ENCODE data around the gene TMA7.
"Not testable (repeated sequence)": the region's sequence is repeated elsewhere in the genome, so short reads cannot be mapped to it uniquely, and the experiment has no call there.

TMA7 gene

DNA sequence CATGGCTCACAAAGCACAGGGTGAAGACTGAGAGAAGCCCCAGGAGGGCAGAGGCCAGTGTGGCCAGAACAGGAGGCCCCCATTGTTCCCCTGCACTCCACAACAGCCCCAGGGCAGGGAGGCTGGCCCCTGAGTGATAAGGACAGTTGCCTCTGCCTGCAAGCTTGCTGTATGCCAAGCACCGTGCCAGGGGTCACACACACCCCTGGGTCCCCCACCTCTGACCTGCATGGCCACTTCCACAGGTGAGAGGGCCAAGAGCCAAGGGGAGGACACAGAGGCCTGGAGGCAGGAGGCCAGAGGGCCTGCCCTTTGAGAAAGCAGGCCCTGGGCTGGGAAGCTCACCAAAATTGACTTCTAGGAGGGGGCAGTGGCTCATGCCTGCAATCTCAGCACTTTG, 30.2 kb downstream of the TMA7 start:
- no peak for DNase-seq

DNA sequence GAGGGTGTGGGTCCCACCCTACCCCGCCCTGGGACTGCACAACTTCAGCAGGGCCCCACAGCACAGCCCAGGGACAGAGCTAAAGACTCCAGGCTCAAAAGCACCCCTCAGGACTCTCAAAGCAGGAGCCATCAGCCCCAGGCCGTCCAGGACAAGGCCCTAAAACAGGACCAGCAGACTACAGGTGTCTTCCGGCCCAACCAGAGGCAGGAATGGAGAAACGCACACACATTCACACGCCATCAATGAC, 32.5 kb downstream of the TMA7 start:
- no peak for DNase-seq

GRCh38 chr3:48472923-48473616, 33.0 kb downstream of the TMA7 start:
- peak; percentile 90 for DNase-seq

- DNase-seq, result no peak
Measured at GRCh38 chr3:48473617-48473952, 33.5 kb downstream of the TMA7 start.

- not testable (repeated sequence) for DNase-seq
Measured at GRCh38 chr3:48474031-48474430, 34.0 kb downstream of the TMA7 start.

DNA sequence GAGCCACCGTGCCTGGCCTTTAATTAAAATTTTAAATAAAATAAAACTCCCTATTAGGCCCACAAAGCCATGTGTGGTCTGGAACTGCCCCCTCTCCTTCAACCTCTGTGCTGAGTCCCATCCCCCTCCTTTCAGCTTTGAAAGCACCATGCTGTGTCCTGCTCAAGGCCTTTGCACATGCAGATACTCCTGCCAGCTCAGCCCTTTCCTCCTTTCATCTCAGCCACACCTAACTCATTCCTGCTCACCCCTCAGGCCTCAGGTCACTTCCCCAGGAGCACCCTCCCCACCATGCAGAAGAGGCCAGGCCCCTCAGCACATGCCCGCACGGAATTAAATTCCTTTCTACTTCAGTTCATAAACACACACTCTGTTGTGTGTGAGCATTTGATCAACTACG, 34.6 kb downstream of the TMA7 start:
- no peak for DNase-seq

DNA sequence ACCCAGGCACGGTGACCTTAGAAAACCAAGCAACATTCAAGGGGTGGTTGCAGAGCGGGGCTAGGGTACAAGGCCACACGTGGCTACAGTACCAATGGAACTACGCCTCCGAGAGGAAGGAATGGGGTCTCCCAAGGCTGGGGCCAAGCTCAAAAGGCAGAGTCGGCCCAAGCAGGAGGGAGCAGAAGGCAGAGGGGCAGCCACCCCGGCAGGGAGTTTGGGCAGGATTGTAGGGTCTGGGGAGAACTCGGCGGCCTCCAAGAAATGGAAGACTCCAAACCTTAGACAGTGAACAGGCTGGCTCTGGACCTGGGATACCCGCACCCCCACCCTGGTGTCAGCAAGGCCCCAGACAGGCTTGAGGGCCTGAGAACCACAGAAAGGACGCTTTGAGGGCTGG, 35.1 kb downstream of the TMA7 start:
- no peak for DNase-seq

DNA sequence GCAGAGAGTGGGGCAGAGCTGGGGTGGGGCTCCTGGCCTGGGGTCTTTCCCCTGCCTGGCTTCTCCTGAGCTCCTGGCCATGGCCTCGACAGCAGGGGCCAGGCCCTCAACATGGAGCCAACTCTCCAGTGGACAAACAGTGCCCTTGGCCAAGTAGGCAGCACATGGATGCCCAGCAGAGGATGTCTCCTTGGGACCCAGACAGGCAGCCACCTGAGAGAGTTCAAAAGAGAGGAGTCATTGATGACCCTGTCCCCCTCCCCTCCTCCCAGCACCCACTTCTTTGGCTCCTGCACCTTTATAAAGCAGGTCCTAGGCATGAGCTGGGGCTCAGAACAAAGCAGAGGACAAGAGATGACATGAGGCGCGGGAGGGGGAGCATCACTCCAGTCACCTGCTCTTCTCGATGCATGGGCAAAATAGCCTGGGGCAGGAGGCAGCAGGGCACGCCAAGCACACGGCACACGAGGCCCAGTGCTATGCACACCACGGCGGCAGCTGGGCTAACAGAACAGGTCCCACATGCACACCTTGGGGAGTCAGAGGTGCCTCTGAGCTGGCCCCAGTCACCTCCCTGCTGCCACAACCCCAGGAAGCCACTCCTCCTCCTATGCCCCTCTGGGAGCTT, 36.5 kb downstream of the TMA7 start:
- DNase-seq, result no peak

DNA sequence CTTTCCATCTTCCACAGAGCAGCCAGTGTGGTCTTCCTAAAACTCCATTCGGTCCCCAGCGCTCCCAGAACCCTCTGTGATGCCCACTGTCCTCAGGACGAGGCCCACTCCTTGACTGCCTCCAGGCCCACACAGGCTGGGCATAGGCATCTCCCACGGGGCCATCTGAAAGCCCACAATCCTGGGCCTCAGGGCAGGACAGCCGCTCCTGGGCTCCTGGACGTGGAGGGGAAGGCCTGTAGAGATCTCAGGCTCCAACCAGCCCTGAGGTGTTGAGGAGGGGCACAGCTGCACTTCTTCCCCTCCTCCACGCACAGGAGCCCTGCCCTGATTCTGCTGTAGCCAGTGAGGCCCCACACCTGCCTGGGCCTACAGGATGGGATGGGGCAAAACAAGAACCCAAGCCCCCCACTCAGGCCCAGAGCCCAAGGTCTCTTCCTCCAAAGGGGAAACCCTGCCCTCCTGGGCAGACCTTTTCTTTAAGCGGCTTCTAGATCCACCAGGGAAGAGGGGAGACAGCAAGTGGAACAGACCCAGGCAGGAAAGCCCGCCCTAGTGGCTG, 38.0 kb downstream of the TMA7 start:
- DNase-seq, result no peak

GRCh38 chr3:48478626-48479555, 38.8 kb downstream of the TMA7 start:
- DNase-seq, result no peak

GRCh38 chr3:48480891-48481290, 40.8 kb downstream of the TMA7 start:
- not testable (repeated sequence) for DNase-seq

- not testable (repeated sequence) for DNase-seq
Measured at GRCh38 chr3:48482822-48483221, 42.8 kb downstream of the TMA7 start.

DNA sequence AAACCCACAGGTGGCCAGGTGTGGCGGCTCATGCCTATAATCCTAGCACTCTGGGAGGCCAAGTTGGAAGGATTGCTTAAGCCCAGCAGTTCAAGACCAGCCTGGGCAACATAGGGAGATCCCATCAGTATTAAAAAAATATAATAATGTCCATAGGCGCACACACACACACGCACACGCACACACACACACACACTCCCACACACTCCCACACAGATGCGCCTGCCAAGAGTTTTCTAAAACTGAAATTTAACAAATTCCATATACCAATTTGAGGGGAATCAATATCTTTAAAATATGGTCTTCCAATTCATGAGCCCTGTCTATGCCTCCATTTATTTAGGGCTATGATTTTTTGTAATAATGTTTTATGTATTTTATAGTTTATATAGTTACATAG, 46.9 kb downstream of the TMA7 start:
- DNase-seq, result no peak

DNA sequence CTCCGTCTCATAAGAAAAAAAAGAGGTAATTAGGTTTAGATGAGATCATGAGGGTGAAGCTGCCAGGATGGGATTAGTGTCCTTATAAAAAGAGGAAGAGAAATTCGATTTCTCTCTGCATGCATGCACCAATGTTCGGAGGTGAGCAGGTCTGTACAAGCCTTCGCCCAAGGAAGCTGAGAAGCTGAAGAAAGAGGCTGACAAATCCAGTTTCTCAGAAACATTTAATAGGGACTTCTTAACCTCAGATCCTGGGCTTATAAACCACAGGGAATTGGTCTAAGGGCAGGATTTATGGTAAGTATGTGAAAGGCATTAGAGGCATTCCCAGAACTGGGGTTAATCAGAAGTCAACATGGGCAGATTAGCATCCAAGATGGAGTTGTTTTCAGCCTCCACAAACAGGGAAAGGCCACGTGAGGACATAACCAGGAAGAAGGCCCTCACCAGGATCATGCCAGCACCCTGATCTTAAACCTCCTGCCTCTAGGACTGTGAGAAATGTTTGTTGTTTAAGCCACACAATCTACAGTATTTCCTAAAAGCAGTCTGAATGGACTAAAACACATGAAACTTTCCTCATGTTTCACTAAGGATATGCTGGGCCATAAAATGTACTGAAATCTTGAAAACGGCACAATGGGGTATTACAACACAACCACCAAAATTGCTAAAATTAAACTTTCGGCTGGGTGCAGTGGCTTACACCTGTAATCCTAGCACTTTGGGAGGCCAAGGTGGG, 52.6 kb downstream of the TMA7 start:
- peak; percentile 23 for DNase-seq

- no peak for DNase-seq
Measured at GRCh38 chr3:48493203-48493501, 53.1 kb downstream of the TMA7 start.

Data from fibroblast of upper back skin (primary cell).